ENCODE measurements around the gene TRABD2A.

The TRABD2A gene

GRCh38 chr2:84847326-84848050 is 33.4 kb downstream of the TRABD2A start:
- DNase-seq, result no peak

GRCh38 chr2:84846741-84847142 is 34.1 kb downstream of the TRABD2A start:
- DNase-seq, result no peak

DNA sequence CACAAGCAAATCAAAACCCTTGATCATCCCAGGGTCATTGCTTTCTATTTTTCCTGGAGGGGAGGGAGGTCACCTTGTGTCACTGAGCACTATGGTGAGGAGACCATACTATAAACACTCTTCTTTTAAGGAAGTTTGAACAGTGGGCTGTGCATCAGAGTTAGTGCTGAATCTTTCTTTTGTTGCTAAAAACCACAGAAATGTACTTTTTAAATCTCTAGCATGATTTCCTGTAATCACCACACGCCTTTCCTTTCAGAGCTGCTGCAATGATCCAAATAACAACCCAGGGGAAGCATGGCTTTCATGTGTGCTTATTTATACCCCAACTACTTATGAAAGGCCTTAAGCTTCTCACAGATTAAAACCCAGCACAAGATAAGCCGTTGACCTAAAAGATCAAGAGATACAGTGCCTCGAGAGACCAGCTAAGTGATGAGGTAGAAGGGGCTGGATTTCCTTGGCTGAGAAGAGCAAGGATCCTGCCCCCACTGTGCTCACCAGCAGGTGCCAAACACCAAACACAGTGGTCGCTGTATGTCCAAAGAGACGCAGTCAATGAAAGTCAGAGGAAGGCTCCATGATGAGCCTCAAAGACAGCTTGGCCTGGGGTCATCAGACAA is 34.7 kb downstream of the TRABD2A start:
- no peak for DNase-seq

GRCh38 chr2:84844141-84844540 is 36.7 kb downstream of the TRABD2A start:
- no peak for DNase-seq

DNA sequence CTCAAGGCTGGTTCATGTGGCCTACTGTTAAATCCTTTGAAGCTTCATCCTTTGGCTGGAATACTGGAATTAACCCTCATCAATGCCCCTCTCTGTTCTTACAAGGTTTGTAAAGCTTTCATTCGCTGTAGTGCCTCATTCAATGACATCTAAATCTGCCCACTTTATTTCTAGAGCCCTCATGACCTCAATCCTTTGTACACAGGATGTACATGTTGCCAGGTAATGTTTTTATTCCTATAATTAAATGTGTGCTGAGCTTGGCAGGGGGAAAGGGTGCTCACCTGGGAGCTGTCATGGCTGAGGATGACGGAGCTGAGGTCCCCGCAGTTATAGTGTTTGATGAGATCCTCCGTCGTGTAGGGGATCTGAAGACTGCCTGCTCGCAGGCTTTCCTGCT is 39.3 kb downstream of the TRABD2A start:
- no peak for DNase-seq

GRCh38 chr2:84840306-84840705 is 40.6 kb downstream of the TRABD2A start:
- no peak for DNase-seq

DNA sequence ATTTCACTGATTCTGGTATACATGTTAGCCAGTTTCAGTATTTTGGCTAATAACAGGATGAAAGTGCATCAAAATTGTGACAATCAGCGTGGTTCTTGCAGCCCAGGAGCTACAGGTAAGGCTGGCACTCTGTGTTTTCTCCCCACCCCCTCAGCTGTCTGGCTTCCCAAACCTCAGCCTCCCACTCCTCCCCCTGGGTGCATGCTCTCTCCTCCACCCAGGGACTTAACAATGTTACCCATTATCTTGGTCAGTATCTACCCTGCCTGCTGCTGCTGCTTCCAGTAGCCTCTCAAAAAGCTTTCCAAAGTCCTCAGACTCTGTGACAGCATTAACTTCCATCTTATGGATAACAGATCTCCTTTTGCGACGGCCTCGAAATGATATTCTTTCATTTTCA is 41.0 kb downstream of the TRABD2A start:
- DNase-seq, result no peak

- DNase-seq, result no peak
Measured at GRCh38 chr2:84838434-84839145, 42.3 kb downstream of the TRABD2A start.

- no peak for DNase-seq
Measured at GRCh38 chr2:84836215-84836614, 44.7 kb downstream of the TRABD2A start.

GRCh38 chr2:84833481-84834150 is 47.3 kb downstream of the TRABD2A start:
- no peak for DNase-seq

- peak; percentile 26 to 39 for DNase-seq
Measured at GRCh38 chr2:84832772-84833461, 48.0 kb downstream of the TRABD2A start.

DNA sequence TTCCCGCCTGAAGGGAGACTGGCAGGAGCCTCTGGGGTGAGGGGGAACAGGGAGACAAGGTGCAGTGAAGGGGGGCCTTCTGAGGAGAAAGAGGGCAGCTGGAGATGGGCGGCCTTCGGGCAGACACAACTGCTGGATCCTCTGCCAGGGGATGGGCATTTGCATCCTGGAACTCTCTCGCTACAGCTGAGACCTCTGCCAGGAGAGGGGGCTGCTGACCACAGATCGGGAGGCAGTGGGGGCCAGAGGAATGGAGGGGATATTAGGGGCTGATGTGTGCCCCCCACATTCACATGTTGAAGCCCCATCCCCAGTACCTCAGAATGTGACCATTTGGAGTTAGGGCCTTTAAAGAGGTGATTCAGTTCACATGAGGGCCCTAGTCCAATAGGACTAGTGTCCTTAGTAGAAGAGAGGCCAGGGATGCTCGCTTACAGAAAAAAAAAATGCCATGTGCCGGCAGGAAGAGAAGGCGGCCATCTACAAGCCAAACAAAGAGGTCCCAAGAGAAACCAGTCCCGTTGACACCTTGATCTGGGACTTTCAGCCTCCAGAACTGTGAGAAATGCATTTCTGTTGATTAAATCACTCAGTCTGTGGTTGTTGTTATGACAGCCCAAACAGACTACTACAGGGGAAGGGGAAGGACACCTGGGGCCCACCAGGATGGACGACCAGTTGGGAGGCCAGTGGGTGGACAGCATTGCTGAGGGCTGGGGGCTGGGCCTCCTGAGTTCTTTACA is 50.0 kb downstream of the TRABD2A start:
- no peak for DNase-seq

DNA sequence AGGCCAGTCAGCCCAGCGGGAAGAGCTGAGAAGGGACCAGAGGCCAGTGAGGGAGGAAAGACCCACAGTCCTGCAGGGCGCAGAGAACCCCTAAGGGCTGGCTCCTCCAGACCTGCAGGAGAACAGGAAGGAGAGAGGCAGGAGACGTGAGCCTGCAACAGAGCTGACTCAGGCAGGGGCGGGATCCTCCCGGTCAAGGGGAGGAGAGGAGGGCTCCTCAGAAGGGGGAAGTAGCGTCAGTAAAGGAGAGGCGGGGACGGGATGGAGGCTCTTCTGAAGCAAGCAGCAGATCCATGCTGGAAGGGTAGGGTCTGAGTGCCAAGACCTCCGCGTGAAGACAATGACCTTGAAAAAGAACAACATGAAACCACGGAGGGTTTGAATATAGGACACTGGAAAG is 50.8 kb downstream of the TRABD2A start:
- DNase-seq, result peak in 1 of 2 donors; percentile 25

GRCh38 chr2:84829693-84830092 is 51.2 kb downstream of the TRABD2A start:
- DNase-seq, result no peak

DNA sequence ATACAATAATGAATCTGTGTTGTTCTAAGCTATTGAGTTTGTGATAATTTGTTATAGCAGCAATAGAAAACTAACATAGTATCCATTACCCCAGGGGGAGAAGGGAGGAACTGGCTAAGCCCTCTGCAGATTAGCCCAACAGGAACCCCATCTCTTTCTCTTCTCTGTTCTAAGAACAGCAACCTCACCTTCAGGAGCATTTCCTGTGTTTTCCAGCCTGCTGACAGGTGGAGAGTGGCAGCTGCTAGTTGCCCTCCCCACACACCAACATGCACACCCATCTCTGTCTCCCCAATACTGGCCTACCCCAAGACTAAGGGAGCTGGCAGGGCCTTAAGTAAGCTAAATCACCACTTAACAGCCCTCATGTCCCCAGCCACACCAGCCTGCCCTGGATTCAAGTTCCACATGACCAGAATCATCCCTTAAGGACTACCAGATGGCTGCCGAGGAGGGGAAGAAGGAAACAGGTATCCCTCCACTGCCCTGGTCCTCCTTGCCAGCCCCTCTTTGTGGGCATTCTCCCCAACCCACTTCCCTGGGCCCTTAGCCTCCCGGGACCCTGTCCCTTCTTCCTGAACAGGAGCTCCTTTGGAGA is 52.8 kb downstream of the TRABD2A start:
- no peak for DNase-seq

DNA sequence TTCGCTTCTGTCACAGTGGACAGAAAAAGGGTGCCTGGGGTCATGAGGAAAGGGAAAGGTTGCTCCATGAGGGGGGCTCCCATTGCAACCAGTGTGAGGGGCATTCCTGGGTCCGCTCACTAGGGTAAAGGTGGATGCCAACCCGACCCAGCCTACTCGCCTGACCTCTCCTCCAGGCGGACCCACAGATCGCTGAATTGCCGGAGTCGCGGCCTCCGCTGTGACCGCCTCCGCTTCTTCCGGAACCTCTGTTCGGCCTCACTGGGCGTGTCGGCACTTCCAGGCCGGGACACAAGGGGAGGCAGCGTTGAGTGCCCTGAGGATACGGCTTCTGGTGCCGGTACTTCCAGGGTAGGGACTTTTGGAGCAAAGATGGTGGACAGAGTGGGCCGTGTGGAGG is 57.1 kb downstream of the TRABD2A start:
- no peak for DNase-seq

DNA sequence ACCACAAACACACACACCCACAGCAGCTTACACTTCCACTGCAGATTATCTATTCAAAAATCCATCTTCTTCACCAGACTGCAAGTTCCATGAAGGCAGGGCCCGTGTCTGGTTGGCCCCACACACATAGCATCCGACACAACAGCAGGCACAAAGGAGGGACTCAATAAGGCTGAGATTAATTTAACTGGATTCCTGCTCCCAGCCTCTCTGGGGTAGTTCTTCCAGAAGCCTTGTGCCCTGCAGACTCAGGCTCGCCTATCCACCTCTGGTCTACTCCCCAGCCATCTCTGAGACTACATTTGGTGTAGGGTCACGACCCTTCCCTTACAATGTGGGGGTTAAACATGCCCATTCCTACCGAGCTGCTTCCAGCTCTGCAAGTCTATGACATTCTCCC is 57.7 kb downstream of the TRABD2A start:
- no peak for DNase-seq

DNA sequence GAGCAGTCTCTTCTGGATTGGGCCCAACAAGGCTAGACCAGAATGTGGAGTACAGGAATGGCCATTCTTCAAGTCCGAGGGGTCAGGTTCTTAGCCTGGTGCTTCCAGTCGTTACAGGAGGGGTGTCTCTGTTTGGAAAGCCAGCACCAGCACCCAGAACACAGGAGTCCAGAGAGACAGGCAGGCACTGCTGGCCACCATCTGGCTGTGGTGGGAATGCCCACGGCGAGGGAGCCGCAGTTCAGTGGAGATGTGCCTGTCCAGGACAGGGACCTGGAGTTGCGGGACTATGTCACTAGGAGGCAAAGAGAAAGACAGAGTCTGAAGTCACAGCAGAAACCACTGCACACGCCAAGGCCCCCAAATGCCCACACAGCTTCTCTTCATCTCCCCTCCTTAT is 59.1 kb downstream of the TRABD2A start:
- DNase-seq, result no peak

DNA sequence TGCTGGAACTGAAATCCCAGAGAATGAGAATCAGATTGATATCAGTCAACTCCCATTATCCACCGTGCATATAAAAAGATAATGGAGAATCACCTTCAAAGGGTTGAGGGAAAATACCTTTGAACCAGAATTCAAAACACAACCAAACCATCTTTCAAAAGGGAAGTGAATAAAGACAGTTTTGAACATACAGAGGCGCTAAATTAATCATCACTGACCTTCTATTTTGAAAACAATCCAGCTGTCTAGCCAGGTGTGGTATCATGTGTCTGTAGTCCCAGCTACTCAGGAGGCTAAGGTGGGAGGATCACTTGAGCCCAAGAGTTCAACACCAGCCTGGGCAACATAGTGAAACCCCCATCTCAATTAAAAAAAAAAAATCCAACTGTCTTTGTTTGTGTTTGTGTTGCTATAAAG is 63.6 kb downstream of the TRABD2A start:
- no peak for DNase-seq

DNA sequence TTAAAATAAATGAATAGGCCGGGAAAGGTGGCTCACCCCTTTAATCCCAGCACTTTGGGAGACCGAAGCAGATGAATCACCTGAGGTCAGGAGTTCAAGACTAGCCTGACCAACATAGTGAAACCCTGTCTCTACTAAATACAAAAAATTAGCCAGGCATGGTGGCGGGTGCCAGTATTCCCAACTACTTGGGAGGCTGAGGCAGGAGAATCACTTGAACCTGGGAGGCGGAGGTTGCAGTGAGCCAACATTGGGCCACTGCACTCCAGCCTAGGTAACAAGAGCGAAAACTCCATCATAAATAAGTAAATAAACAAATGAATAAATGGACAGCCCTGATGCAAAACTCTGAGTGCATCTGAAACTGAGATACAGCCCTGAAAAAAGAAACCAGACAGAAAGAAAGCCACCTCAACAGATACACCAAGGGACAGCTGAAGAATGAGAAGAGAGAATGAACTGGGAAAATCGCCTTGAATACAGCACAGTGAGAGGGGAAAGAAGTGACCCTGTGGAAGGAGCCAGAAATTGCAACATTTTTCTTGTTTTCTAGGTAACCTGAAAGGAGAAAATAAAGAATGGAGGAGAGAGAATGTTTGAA is 64.4 kb downstream of the TRABD2A start:
- DNase-seq, result no peak

DNA sequence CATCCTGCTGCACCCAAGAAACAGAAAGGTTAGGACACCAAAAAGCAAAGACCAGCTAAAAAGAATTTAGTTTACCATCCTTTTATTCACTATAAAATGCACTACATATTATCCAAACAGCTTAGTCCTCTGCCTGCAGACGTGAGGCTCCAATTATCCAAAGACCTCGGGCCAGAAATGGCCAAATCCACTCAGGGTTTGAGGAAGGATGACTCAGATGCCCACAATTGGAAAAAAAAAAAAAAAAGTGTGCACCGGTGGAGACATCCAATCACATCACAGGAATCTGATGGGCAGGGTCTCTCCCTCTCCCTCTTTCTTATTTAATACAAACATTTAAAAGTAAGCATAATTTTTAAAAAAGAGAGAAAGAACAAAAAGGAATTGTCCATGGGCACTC is 65.7 kb downstream of the TRABD2A start:
- DNase-seq, result no peak

Data from hippocampal formation (tissue), 2 donors.